Thymus (tissue), 11 donors: Measurements from ENCODE around the gene IFNAR1. TPM values are rescaled to one million over a fixed set of nuclear protein-coding genes. Genes with fewer than 3 reads are reported as not detected.

ENCODE experiments used
- DNase-seq, 9 donors: peaks; one replicate each; pipeline ENCODE4 v3.0.0-alpha.2; 2013; ENCODE audit warnings: low spot score in 9 of 9, low read depth in 6 of 9, missing footprints in 1 of 9
- H3K27ac ChIP-seq, 2 donors: one replicate each; pipeline ENCODE4 v1.5.1; 2013; ENCODE audit warnings: control low read depth in 1 of 2, low read depth in 1 of 2, low read length in 1 of 2, mild to moderate bottlenecking in 1 of 2, moderate library complexity in 1 of 2
- H3K27me3 ChIP-seq, 2 donors: one replicate each; pipeline ENCODE4 v1.5.1; 2013; ENCODE audit warnings: low read length in 1 of 2; ENCODE audit not compliant: control insufficient read depth in 2 of 2, insufficient read depth in 1 of 2
- H3K36me3 ChIP-seq, 2 donors: one replicate each; pipeline ENCODE4 v1.5.1; 2013; ENCODE audit warnings: low read length in 1 of 2, mild to moderate bottlenecking in 1 of 2, moderate library complexity in 1 of 2; ENCODE audit not compliant: control insufficient read depth in 2 of 2, insufficient read depth in 2 of 2
- H3K4me1 ChIP-seq, 2 donors: one replicate each; pipeline ENCODE4 v1.5.1; 2013; ENCODE audit warnings: low read length in 2 of 2; ENCODE audit not compliant: control insufficient read depth in 2 of 2, insufficient read depth in 2 of 2
- H3K4me3 ChIP-seq, 2 donors: one replicate each; pipeline ENCODE4 v1.5.1; 2013; ENCODE audit warnings: low read length in 2 of 2, control low read depth in 1 of 2, mild to moderate bottlenecking in 1 of 2
- H3K9me3 ChIP-seq, 2 donors: one replicate each; pipeline ENCODE4 v1.5.1; 2013; ENCODE audit warnings: low read length in 1 of 2, mild to moderate bottlenecking in 1 of 2; ENCODE audit not compliant: control insufficient read depth in 2 of 2, insufficient read depth in 1 of 2
- WGBS: extraction: QIAGEN DNeasy Blood & Tissue Kit; methylation state at CpG from one replicate; pipeline ENCODE4 v1.1.7; 2013; 5-methylcytosine and 5-hydroxymethylcytosine counted together
- polyA plus RNA-seq: library from polyadenylated mRNA; stranded (reverse); fragments of 200-250 nt; gene quantifications from one replicate; pipeline ENCODE4 v1.2.3, GENCODE V29; 2013
- total RNA-seq: library from RNA; stranded (reverse); fragments of 120-200 nt; gene quantifications from one replicate; pipeline ENCODE4 v1.2.4, GENCODE V29; 2013
- donor health status: healthy.

Gene IFNAR1
- total and polyA plus RNA-seq, 2 donors, result 17.2 to 18.2 TPM

DNA sequence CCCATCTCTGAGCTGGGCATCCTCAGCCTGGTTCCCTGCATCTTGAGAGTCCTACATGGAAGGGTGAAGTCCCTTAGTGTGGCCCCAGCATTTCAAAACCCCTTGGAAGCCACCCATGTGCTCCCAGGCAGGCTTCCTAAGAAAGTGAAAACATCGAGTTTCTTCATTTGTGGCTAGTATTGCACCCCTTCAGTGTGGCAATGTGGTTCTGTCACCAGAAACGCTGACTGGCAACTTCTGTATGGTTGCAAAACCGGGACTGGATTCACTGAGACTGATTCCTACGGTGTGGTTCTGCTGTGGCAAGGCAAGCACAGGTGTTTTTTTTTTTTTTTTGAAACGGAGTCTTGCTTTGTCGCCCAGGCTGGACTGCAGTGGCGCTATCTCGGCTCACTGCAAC, 69.5 kb downstream of the IFNAR1 start:
- H3K27ac ChIP-seq, result no peak overlapping the region
- H3K4me3 ChIP-seq, result no peak overlapping the region
- no peak for DNase-seq
- no peaks in the 10 kb centered on the region for H3K27me3 ChIP-seq
- H3K36me3 ChIP-seq, result no peaks in the 10 kb centered on the region
- peaks cover 0 to 3% of the 10 kb centered on the region in 2 donors for H3K4me1 ChIP-seq
- no peaks in the 10 kb centered on the region for H3K9me3 ChIP-seq
- WGBS, result 76% methylated on average over 8 of the region's 8 CpGs

DNA sequence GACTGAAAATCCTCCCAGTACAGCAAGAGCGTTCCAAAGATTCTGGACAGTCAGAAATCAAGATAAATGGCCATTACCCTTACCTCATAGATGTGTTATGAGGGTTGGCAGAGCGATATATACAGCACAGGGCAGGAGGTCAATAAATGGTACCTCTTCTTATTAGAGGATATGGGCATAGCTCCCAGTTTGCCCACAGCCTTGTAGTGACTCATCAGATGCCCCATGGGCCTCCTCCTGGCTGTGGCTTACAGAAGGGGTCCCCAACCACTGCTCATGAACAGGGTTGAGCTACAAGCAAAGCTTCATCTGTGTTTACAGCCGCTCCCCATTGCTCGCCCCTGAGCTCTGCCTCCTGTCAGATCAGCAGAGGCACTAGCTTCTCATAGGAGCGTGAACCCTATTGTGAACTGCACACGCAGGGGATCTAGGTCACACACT, 71.1 kb downstream of the IFNAR1 start:
- no peak for DNase-seq
- no peak overlapping the region for H3K27ac ChIP-seq
- WGBS, result 90% methylated on average over 6 of the region's 6 CpGs
- H3K9me3 ChIP-seq, result no peaks in the 10 kb centered on the region
- no peaks in the 10 kb centered on the region for H3K27me3 ChIP-seq
- no peaks in the 10 kb centered on the region for H3K36me3 ChIP-seq
- peaks cover 0 to 3% of the 10 kb centered on the region in 2 donors for H3K4me1 ChIP-seq
- no peak overlapping the region for H3K4me3 ChIP-seq

DNA sequence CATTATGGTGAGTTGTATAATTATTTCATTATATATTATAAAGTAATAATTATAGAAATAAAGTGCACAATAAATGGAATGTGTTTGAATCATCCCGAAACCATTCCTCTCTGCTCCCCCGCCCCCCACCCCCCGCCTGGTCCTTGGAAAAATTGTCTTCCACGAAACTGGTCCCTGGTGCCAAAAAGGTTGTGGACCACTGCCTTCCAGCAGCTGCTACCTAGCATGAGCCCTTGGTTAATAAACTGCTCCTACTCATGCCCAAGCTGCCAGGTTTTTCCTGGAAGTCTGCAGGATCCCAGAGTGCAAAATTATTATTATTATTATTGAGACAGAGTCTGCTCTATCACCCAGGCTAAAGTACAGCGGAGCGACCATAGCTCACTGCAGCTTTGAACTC, 71.7 kb downstream of the IFNAR1 start:
- peaks cover 0 to under 1% of the 10 kb centered on the region in 2 donors for H3K4me1 ChIP-seq

GRCh38 chr21:33396951-33397350, 72.2 kb downstream of the IFNAR1 start:
- H3K27ac ChIP-seq, result peak overlapping the region; percentile 32 to 42
- no peaks in the 10 kb centered on the region for H3K36me3 ChIP-seq
- no peaks in the 10 kb centered on the region for H3K27me3 ChIP-seq
- WGBS, result 90% methylated on average over 5 of the region's 5 CpGs
- no peak for DNase-seq
- H3K4me1 ChIP-seq, result no peaks in the 10 kb centered on the region
- H3K4me3 ChIP-seq, result no peak overlapping the region
- no peaks in the 10 kb centered on the region for H3K9me3 ChIP-seq

More for the DNA sequence above, 71.7 kb downstream of the IFNAR1 start:
- DNase-seq, result no peak
- H3K9me3 ChIP-seq, result no peaks in the 10 kb centered on the region
- no peaks in the 10 kb centered on the region for H3K36me3 ChIP-seq
- no peak overlapping the region for H3K27ac ChIP-seq
- 96% methylated on average over 6 of the region's 6 CpGs for WGBS
- H3K27me3 ChIP-seq, result no peaks in the 10 kb centered on the region
- H3K4me3 ChIP-seq, result no peak overlapping the region

DNA sequence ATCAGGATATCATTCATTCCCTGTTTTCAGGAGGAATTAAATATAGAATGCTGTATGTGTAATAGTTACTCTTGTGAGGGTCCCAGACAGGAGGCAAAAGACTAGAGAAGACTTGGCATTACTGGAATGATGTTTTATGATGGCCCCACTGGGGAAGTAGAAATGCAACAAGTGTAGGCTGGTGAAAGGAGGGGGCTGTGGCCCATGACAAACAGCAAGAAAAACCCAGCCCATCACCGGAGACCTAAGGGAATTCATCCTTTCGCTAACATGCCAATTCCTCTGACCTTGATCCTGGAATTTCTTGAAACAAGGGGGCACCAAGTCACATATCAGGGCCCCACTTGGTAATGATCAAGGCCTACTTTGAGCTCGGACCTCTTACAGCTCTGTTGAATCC, 72.9 kb downstream of the IFNAR1 start:
- no peak for DNase-seq
- H3K27ac ChIP-seq, result no peak overlapping the region
- no peak overlapping the region for H3K4me3 ChIP-seq
- peaks cover 0 to 3% of the 10 kb centered on the region in 2 donors for H3K27me3 ChIP-seq
- WGBS, result over 99% methylated on average over 3 of the region's 3 CpGs
- H3K9me3 ChIP-seq, result no peaks in the 10 kb centered on the region
- H3K36me3 ChIP-seq, result no peaks in the 10 kb centered on the region
- peaks cover 0 to 6% of the 10 kb centered on the region in 2 donors for H3K4me1 ChIP-seq

DNA sequence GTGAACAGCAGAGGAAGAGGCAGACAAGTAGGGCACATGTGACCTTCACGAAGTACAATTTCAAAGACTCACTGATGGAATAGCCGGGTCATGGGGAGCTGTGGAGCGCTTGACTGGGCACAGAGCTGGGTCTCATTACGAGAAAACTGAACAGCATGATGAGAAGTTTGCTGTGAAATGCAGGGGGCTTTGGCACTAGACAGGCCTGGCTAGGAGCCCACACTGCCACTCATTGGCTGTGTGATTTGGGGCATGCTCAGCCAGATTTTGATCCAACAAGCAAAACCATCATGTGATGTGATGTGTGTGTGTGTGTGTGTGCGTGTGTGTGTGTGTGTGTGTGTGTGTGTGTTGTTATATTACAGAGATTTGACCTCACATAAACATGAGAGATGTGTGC, 73.6 kb downstream of the IFNAR1 start:
- H3K4me3 ChIP-seq, result no peak overlapping the region
- DNase-seq, result no peak
- H3K9me3 ChIP-seq, result no peaks in the 10 kb centered on the region
- H3K27me3 ChIP-seq, result peaks cover 0 to 3% of the 10 kb centered on the region in 2 donors
- H3K36me3 ChIP-seq, result no peaks in the 10 kb centered on the region
- H3K4me1 ChIP-seq, result peaks cover 0 to 7% of the 10 kb centered on the region in 2 donors
- 89% methylated on average over 5 of the region's 5 CpGs for WGBS
- H3K27ac ChIP-seq, result no peak overlapping the region

GRCh38 chr21:33401630-33401992, 76.8 kb downstream of the IFNAR1 start:
- Histone ChIP-seq H3K4me3 (no peak overlapping the region), H3K4me1 (peaks cover 4 to 18% of the 10 kb centered on the region in 2 donors), H3K27ac (peak overlapping the region in 1 of 2 donors; percentile 18), H3K27me3 (peaks cover 0 to 11% of the 10 kb centered on the region in 2 donors), H3K9me3 (peaks cover 0 to 4% of the 10 kb centered on the region in 2 donors), H3K36me3 (no peaks in the 10 kb centered on the region)
- DNase-seq, result no peak
- WGBS, result 84% methylated on average over 6 of the region's 6 CpGs

DNA sequence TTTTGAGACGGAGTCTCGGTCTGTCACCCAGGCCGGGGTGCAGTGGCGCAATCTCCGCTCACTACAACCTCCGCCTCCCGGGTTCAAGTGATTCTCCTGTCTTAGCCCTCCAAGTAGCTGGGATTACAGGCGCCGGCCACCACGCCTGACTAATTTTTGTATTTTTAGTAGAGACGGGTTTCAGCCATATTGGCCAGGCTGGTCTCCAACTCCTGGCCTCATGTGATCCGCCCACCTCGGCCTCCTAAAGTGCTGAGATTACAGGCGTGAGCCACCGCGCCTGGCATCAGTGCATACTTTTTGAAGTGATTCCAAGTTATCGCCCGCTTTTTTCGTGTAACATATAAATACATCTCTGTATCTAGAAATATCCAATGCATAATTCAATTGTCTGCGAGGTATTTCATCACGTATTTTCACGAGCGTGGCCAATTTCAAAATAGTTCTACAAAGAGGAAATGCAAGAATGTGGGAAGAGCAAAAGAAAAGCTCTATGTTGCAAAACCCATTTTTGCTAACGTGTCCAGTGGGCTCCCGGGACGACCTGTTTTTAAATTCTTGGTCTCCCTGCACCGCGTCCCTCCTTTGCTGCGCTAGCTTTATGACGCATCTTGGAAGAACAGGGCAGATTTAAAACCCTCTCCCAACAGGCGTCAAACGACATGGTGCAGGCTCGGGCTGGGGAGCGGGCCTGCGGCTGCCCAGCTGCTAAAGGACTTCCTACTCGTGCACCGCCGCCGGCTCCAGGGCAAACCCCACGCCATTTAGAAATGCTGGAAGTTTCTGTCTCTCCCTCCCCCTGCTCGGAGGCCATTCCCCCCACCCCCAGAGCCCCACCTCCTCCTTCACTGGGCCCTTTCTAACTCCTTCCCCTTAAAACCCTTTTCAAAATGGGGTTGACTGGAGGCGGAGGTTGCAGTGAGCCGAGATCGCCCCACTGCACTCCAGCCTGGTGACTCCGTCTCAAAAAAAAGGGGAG, 77.5 kb downstream of the IFNAR1 start:
- H3K9me3 ChIP-seq, result peaks cover 0 to 4% of the 10 kb centered on the region in 2 donors
- peak overlapping the region; percentile 66 to 87 for H3K27ac ChIP-seq
- DNase-seq, result peak in 4 of 9 donors; percentile 28 to 63 (median 40)
- peaks cover 0 to 11% of the 10 kb centered on the region in 2 donors for H3K27me3 ChIP-seq
- H3K4me1 ChIP-seq, result peaks cover 4 to 18% of the 10 kb centered on the region in 2 donors
- WGBS, result 59% methylated on average over 45 of the region's 45 CpGs
- no peaks in the 10 kb centered on the region for H3K36me3 ChIP-seq
- H3K4me3 ChIP-seq, result peak overlapping the region; percentile 44 to 82

DNA sequence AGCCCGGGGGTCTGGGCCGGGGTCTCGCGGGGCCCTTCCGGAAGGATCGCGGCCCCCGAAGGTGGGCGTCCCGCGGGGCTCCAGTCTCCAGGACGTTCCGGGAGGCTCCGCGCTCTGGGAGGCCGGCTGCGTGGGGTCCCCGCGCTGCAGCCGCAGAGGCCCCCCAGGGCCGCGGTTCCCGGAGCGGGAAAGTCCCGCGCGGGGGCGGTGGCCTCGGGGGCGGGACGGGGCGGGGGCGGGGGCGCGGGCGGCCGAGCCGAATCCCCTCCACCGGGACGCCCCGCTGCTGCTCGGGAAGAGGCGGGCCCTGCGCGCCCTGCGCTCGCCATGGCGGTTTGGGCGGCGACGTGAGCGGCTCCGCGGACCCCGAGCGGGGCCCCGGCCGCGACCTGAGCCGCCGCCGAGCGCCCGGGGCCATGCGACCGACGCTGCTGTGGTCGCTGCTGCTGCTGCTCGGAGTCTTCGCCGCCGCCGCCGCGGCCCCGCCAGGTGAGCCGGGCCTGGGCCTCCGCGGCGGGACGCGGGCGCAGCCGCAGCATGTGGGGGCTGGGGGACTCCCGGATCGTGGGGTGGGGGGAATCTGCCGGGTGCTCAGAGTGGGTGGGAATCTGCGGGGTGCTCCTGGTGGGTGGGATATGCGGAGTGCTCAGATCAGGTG, 78.5 kb downstream of the IFNAR1 start, which contains the start of gene IFNGR2:
TSS of gene IFNGR2 (plus strand) at position 286 of the 658 bp plus-strand sequence. CDS start at position 417, 131 bp downstream.
- no peaks in the 10 kb centered on the region for H3K36me3 ChIP-seq
- peak within 1 kb of the TSS; percentile 69 to 82 for H3K4me3 ChIP-seq
- peaks cover 4 to 18% of the 10 kb centered on the region in 2 donors for H3K4me1 ChIP-seq
- WGBS, result under 1% methylated on average over 89 of the region's 89 CpGs
- peak in 3 of 9 donors; percentile 19 to 39 (median 35) for DNase-seq
- H3K27me3 ChIP-seq, result peaks cover 0 to 11% of the 10 kb centered on the region in 2 donors
- H3K27ac ChIP-seq, result peak within 1 kb of the TSS; percentile 82 to 87
- peaks cover 0 to 4% of the 10 kb centered on the region in 2 donors for H3K9me3 ChIP-seq
